ENCODE measurements around the gene CTCF.
A peak's percentile ranks its signal among the peaks of the same experiment; 100 is the strongest.
"Not testable (repeated sequence)": the region's sequence is repeated elsewhere in the genome, so short reads cannot be mapped to it uniquely, and the experiment has no call there.

Gene CTCF

GRCh38 chr16:67562526-67562917 lies at the start of gene CTCF:
CTCF (plus strand) TSS chr16:67562526; CDS start chr16:67610833, 48,307 bp downstream.
- DNase-seq (ENCODE audit: extremely low read depth in 1 of 2, low read depth in 1 of 2), result peak; percentile 59 to 74

DNA sequence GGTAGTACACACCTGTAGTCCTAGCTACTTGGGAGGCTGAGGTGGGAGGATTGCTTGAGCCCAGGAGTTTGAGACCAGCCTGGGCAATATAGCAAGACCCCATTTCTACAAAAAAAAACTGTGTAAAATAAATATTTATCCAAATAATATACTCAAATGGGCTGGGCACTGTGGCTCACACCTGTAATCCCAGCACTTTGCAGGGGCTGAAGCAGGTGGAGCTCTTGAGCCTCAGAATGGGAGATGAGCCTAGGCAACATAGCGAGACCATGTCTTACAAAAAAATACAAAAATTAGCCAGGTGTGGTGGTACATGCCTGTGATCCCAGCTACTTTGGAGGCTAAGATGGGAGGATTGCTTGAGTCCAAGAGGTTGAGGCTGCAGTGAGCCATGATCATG lies 48.4 kb upstream of the CTCF start:
- DNase-seq (ENCODE audit: extremely low read depth in 1 of 2, low read depth in 1 of 2), result not testable (repeated sequence)

DNA sequence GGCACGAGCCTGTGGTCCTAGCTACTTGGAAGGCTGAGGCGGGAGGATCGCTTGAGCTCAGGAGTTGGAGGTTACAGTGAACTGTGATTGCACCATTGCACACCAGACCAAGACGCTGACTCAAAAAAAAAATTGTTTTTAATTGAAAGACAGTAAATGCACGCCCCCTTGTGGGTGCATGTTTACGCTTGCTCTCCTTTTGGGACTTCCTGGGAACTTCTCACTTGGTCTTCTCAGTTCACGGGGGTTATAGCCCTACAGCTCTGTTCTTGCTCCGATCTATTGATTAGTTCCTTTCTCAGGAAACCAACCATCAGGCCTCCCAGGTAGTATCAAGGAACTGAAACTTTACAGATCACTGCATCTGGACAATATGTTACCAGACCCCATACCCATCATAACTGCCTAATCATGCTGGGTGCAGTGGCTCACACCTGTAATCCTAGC lies 47.9 kb upstream of the CTCF start:
- peak; percentile 49 to 64 for DNase-seq (ENCODE audit: extremely low read depth in 1 of 2, low read depth in 1 of 2)

- DNase-seq (ENCODE audit: extremely low read depth in 1 of 2, low read depth in 1 of 2), result no peak
These were observed 45.8 kb upstream of the CTCF start for GRCh38 chr16:67516296-67517154.

DNA sequence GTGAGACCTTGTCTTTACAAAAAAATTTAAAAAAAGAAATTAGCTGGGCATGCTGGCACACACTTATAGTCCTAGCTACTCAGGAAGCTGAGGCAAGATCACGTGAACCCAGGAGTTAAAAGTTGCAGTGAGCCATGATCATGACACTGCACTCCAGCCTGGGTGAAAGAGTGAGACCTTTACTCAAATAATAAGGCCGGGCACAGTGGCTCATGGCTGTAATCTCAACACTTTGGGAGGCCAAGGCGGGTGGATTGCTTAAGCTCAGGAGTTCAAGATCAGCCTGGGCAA lies 45.2 kb upstream of the CTCF start:
- DNase-seq (ENCODE audit: extremely low read depth in 1 of 2, low read depth in 1 of 2), result no peak

- DNase-seq (ENCODE audit: extremely low read depth in 1 of 2, low read depth in 1 of 2), result no peak
These were observed 44.5 kb upstream of the CTCF start for GRCh38 chr16:67517661-67518423.

- DNase-seq (ENCODE audit: extremely low read depth in 1 of 2, low read depth in 1 of 2), result no peak
These were observed 43.6 kb upstream of the CTCF start for GRCh38 chr16:67518676-67519075.

GRCh38 chr16:67519242-67519641 lies 43.1 kb upstream of the CTCF start:
- DNase-seq (ENCODE audit: extremely low read depth in 1 of 2, low read depth in 1 of 2), result no peak

- peak; percentile 92 to 96 for DNase-seq (ENCODE audit: extremely low read depth in 1 of 2, low read depth in 1 of 2)
These were observed 41.1 kb upstream of the CTCF start for GRCh38 chr16:67521095-67521804.

GRCh38 chr16:67525176-67525860 lies 37.0 kb upstream of the CTCF start:
- no peak for DNase-seq (ENCODE audit: extremely low read depth in 1 of 2, low read depth in 1 of 2)

- DNase-seq (ENCODE audit: extremely low read depth in 1 of 2, low read depth in 1 of 2), result no peak
These were observed 36.1 kb upstream of the CTCF start for GRCh38 chr16:67526149-67526791.

DNA sequence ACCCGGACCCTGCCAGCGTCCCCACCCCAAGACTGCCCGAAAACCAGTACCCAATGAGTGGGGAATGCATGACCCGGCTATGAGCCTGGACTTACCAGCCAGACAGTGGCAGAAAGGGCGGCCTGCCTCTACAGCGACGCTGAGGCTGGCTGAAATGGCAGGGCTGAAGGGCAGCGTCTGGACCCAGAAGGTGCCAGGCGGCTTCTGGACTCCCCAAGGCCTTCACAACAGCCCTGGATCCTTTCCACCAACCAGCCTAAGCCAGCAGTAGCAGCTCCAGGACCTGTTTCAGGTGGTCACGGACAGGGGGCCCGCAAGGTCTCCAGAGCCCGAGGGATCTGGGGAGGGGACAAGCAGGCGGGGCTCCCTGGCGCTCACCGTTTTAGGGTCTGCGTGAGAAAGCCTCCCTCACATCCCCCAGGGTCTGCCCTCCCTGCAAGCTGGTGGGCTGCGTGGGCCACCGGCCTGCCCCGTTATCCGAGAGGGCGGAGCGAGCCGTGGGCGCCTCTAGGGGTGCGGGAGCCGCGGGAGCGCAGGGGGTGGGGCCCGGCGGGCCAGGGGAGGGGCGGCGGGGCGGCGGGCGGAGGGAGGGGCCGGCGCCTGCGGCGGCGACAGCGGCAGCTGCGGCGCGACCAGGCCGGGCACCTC lies 34.0 kb upstream of the CTCF start, which contains the start of gene RIPOR1:
RIPOR1 (plus strand) TSS at position 608 of the 648 bp plus-strand sequence. CDS start 9,618 bp downstream, outside the sequence.
- no peak for DNase-seq (ENCODE audit: extremely low read depth in 1 of 2, low read depth in 1 of 2)

- DNase-seq (ENCODE audit: extremely low read depth in 1 of 2, low read depth in 1 of 2), result no peak
These were observed 33.3 kb upstream of the CTCF start for GRCh38 chr16:67528870-67529581.

DNA sequence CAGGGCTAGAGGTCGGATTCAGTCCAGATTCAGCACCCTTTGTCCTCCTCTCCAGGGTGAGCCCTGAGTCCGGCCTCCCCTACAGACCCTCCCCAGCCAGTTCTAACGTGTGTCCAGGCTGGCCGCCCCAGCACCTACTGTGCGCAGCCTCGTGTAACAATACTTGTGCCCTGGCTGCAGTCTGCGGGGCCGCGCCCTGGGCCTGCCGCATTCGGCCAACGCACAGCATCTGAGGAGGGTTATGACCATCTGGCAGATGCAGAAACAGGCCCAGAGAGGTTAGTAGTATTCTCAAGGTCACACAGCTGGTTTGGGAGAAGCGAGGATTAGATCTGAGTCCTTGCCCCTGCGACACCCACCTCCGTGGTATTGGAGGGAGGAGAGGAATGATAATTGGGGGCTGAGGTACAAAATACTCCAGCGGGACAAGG lies 32.7 kb upstream of the CTCF start:
- no peak for DNase-seq (ENCODE audit: extremely low read depth in 1 of 2, low read depth in 1 of 2)

DNA sequence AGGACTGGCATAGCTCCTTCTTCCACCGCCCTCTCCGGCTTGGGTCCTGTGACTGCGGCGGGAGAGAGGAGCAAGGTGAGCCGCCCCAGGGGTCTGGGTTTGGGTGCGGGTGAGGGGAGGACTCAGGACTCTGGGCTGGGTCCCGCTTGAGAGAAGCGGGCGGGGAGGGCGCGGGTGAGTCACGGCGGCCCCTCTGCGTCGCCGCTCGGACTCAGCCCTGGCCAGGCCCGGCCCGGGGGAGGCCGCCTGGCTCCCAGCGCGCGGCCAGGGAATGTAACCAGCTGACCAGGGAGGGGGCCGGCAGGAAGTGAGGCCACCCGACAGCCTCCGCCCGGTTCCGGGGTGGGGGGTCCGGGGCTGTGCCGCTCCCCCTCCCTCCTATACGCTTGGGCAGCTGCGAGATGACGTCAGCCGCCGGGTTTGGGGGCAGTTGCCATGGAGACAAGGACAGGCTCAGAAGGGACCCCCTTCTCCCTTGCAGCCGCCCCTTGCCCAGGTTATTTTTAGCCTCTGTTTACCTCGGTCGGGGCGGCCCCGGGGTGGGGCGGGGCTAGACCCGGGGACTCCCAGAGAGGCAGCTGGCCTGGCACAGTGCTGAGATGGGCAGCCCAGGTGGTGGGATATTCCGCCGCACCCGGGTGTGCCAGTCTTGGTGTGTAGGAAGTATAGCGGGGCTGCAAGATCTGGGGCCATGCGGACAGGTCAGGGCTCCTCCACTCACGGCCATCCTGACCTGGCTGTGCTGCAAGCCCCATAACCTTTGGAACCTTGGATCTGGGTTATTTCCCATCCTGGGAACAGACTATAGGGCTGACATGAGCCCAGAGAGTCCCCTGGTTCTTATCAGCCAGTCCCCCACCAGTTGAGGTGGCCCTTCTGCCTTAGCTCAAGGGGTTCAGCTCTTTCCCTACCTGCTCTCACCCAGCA lies 32.0 kb upstream of the CTCF start:
- no peak for DNase-seq (ENCODE audit: extremely low read depth in 1 of 2, low read depth in 1 of 2)

DNA sequence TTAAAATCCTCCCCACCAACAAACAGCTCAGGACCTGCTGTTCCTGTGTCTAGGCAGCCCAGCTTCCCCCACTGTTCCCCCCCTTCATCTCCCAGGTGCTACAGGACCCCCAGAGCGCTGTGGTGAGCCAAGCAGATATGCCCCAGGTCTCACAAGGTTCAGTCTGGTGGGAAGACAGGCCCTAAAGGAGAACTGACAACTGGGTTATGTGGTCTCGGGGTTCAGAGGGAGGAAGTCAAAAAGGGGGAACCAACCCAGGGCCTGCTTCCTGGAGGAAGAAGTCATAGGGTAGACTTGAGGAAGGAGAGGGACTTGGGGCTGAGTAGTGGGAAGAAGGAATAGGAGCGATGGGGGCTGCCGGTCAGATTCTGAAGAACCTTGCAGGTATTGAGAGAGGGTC lies 31.1 kb upstream of the CTCF start:
- DNase-seq (ENCODE audit: extremely low read depth in 1 of 2, low read depth in 1 of 2), result no peak

DNA sequence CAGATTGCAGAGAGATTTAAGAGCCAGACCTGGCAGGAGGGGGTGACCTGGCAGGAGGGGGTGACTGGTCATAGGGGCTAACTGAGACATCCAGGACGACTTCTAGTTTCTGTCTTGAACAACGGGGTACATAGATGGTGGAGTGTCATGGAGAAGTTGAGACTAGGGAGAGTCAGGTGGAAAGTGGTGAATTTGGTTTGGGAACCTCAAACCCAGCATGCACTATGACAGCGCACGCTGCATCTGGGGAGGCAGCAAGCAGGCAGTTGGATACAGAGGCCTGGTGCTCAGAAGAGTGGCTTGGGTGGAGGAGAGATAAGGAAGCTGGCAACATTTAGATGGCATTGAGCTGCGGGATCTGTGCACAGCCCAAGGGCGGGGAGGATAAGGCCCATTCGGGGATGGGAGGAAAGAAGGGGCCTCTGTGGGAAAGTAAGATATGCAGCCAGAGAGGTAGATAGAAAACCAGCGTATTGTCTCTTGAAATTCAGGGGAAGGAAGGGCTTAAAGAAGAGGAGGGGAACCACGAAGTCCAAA lies 29.2 kb upstream of the CTCF start:
- no peak for DNase-seq (ENCODE audit: extremely low read depth in 1 of 2, low read depth in 1 of 2)

DNA sequence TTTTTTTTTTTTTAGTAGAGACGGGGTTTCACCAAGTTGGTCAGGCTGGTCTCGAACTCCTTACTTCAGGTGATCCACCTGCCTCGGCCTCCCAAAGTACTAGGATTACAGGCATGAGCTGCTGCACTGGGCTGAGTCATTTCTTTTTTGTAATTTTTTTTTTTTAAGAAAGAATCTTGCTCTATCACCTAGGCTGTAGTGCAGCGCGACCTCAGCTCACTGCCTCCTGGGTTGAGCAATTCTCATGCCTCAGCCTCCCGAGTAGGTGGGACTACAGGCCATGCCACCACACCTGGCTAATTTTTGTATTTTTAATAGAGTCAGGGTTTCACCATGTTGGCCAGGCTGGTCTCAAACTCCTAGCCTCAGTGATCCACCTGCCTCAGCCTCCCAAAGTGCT lies 28.3 kb upstream of the CTCF start:
- not testable (repeated sequence) for DNase-seq (ENCODE audit: extremely low read depth in 1 of 2, low read depth in 1 of 2)

Measured in activated CD8-positive, alpha-beta memory T cell treated with anti-CD3 and anti-CD28 coated beads for 1 hour (primary cell).